HG02571 (cell line): ENCODE measurements around the gene ADPRH.
"Not testable (repeated sequence)": the region's sequence is repeated elsewhere in the genome, so short reads cannot be mapped to it uniquely, and the experiment has no call there.

Source experiments
- ATAC-seq: cut with Tn5 transposase; IDR thresholded peaks from one replicate; pipeline ENCODE4 v1.9.1; 2021; ENCODE audit warnings: mild to moderate bottlenecking, moderate library complexity; ENCODE audit not compliant: unreplicated experiment

ADPRH gene

DNA sequence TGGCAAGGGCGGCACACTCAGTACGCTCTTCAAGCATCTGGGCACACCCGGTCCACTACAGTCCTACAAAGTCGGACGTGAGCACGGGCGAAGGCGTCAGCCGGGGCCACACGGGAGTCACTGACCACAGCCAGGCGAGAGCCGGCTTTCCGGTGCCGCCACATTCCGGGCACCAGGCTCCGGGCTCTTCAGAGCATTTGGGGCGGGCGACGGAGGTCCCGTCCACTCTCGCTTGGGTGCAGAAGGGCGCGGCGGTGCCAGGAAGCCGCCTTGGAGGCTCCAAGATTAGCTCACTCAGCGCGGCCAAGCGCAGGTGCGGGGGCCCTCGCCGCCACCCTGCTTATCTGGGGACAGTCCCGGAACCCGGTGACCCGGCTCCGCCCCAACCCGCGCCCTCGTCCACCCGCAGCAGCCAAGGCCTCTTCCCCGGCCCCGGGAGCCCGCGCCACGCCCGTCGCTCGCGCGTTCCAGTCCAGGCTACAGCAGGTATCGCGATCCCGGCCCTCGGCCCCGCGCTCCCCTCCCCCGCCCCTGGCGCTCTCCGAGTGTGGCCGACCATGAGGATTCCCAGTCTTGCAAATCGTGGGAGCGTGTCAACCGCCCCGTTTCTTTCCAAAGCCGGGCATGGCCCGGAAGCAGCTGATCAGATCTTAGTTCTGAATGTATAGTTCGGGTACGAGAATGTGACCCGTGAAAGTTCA is at the start of gene ADPRH:
ADPRH (plus strand) TSS at position 127 of the 701 bp plus-strand sequence. CDS start 2,678 bp downstream, outside the sequence.
- peak; percentile 66 for ATAC-seq

DNA sequence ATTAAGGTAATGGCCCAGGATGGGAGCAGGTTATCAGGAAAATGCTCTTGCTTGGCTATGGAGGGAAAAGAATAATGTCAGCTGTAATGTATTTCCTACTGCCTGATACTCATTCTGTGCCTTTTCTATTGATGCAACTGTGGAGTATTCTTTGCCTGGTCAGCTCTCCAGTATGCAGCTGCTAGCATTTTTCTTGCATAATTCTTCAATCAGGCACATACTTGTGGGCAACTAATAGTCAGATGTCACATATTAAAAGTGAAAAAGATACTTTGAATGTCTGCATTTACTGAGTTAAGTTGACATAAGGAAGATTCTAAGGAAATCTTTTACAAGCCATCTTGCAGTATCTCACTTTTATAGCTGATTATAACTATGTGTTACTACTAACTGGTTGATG is 49.4 kb upstream of the ADPRH start:
- no peak for ATAC-seq

DNA sequence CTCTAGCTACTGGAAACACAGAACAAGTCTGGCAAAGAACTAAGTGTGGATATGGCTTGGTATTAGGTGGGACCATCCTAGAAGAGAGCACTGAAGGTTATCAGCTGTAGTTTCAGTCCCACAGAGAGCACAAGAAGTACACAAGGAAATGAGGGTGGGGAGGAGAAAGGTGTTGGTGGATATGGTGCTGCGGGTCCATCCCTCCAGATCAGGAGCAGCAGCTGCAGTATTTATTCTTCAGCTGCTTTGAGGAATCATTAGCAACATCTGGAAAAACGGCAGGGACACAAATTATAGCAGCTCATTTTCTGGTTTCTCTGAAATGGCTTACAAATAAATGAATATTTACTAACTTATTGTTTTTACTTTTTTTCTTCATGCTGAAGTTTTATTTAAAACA is 48.8 kb upstream of the ADPRH start:
- ATAC-seq: no peak

DNA sequence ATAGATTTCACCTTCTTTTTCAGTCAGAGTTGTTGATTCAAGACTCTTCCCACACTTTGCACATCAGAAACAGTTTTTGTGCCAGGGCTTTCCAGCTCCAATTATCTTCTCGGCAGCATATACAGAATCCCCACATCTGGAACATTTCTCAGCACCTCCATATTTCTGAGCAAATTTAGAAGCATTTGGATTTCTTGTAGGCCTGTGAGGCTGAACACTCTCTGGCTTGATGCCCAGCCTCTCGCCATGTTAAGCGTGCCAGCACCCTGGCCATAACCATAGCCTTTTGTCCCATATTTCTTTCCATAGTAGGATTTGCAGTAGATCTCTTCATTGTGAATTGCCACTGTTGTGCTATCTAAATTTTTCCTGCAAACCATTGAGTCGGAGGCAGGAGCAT is 48.1 kb upstream of the ADPRH start:
- ATAC-seq: no peak

DNA sequence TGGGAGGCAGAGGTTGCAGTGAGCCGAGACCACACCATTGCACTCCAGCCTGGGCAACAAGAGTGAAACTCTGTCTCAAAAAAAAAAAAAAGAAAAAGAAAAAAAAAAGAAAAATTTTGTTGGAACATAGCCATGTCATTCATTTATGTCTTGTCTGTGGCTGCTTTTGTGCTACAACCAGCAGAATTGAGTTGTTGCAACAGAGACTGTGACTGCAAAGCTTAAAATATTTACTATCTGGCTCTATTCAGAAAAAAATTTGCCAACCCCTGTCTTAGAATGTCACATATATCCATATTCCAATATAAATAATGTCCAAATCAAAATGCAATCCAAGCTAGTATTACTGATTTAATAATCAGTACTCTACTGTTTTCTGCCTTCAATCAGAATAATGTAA is 45.0 kb upstream of the ADPRH start:
- no peak for ATAC-seq

DNA sequence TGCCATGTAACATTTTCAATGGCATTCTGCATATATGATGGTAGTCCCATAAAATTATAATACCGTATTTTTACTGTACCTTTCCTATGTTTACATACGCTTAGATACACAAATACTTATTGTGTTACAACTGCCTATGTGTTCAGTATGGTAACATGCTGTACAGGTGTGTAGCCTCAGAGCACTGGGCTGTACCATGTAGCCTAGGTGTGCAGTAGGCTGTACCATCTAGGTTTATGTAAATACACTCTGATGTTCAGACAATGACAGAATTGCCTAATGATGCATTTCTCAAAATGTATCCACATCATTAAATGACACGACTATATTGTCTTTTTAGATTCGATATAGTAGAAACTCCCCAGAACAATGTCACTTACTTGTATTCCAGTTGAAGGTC is 42.5 kb upstream of the ADPRH start:
- ATAC-seq: no peak

DNA sequence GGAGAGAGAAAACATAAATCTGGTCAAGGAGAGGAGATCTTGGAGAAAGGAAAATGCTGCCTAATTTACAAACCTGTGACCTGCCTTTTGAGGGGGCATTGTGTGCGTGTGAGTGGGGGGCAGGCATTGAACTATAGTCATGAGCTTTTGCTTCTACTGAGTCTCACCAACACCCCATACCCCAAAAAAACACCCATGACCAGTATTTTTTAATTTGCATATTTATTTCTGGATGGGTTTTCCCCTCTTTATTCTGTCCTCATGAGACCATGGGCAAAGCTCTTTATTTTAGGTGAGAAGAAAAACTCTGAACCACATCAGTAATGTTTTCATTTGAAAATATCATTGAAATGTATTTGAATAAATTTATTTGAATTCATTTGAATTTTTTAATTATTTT is 40.5 kb upstream of the ADPRH start:
- no peak for ATAC-seq

DNA sequence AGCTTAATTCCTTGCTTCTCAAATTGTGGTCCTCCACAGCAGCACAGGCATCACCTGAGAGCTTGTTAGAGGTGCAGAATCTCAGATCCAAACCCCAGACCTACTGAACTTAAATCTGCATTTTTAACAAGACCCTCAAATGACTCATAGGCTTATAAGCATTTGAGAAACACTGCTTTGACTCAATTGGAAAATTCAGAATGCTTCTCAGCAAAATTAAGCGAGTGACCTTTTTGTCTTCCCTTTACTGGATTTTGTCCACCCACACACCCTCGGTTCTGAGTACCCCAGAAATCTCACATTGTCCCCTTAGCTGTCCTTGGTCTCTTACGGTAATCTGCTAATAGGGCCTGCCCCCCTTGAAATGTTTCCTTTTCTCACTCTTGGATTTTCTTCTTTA is 37.7 kb upstream of the ADPRH start:
- ATAC-seq: no peak

DNA sequence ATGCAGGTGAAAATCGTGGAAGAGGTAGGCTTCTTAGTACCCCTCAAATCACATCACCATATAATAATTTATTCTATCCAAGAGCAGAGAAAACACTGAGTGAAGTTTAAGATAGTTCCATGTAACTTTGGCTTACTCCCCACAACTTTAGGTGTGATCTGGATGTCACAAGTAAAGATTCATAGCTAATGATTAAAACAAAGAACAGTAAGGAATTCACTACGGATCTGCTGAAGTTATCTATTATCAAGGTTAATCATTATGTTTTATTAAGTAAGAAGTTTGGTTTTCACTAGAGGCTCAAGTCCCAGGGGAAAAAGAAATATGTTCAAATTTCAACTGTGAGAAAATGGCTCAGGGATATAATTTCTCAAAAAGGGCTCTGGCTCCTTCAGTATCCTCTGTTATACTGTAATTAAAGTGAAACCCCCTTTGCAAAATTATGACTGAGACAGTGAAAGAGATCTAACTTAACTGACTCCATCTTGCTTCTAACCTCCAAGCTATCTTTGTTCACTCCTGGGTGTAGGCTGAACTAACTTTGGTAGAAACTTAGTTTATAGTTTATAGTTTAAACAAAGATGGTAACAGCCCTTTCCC is 37.0 kb upstream of the ADPRH start:
- ATAC-seq: no peak

DNA sequence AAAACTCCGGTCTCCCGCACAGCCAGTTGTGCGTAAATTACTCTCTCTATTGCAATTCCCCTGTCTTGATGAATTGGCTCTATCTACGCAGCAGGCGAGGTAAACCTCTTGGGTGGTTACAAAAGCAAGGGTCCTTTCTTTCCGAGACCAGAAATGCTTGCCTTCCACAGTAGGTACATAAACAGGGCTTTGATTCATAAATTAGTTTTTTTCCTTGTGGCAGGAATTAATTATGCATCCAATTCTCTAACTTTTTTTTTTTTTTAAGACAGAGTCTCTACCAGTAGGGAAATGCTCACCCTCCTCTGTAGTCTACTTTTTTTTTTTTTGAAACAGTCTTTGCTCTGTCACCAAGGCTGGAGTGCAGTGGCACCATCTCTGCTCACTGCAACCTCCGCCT is 36.1 kb upstream of the ADPRH start:
- no peak for ATAC-seq

DNA sequence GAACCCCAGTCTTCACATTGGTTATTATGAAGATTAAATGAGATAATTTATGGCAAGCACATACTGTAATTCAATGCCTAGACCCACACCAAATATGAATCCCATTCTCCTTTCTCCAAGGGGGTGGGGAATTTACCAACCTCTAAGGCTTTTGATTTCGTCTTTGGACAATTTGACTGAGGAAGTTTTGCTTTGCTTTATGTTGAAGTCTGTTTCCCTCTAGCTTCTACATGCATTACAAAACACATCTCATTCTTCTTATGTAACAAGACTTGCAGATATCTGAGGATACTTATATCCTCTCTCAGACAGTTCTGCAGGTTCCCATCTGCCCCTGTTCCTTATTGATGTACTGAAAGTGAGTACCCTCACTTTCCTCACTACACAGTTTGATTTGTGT is 32.1 kb upstream of the ADPRH start:
- no peak for ATAC-seq

DNA sequence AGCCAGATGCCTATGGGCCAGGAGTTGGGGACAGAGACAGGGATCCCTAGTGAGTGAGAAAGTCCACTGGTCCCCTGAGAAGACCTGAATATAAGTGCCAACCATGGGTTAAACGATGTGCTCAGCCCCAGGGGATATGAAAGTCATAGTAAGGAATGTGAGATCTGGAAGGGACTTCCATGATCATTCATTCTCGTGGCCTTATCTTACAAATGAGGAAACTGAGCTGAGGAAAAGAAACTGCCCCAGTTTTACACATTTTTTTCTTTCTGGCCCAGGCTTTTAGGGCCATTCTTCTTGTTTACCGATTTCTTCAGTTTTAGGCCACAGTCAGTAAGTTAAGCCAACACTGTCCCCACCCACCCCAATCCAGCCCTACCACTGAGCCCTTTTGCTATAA is 31.0 kb upstream of the ADPRH start:
- ATAC-seq: no peak

DNA sequence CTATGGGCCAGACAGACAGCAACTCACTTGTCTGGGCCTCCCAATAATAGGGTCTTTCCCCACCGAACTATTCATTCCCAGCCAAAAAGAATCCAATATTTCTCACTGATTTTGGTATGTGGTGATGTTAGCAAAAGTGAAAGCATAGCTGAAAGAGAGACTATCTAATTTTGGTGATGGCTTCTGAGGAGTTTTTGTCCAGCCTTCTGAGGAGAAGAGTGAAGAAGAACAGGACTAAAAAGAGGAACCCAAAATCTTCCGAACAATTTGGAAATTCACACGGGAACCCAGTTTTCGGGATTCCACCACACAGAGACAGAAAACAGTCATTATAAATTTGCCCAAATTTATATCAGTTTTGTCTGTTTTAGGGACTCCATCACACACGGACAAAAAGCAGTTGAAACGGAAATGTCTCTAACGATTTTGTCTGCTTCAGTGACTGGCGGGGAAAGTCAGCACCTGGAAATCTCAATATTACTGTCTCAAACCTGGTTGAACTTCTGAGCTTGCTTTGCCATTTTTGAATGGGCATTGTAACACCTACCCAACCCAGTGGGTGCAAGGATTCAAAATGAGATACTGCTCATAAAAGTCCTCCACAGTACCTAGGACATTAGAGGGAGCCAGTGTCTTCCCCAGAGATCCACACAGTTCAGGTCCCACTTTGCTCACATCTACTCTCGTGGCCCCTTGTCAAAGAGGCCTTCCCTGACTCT is 28.9 kb upstream of the ADPRH start:
- ATAC-seq: no peak

DNA sequence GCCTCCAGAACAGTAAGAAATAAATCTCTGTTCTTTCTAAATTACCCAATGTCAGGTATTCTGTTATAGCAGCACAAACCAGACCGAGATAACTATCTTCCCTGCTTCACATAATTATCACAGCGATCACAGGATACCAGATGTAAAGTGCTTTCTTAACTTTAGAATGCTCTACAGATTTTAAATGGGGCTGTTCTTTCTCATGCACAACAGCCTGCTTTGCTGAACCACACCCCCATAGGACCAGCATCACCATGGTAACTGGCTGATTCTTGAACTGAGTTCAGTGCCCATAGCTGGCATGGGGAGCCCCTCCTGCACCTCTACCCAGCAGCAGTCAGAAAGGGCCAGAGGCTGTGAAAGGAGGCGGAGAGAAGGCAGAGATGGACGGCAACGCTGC is 27.7 kb upstream of the ADPRH start:
- no peak for ATAC-seq

DNA sequence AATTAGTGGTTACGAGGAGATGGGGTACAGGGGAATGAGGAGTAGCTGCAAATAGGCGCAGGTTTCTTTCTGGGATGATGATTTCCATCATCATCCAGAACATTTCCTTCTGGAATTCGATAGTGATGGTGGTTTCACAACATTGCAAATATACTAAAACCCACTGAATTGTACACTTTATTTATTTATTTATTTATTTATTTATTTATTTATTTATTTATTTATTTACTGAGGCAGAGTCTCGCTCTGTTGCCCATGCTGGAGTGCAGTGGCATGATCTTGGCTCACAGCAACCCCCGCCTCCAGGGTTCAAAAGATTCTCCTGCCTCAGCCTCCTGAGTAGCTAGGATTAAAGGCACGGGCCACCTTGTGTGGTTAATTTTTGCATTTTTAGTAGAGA is 26.4 kb upstream of the ADPRH start:
- not testable (repeated sequence) for ATAC-seq

DNA sequence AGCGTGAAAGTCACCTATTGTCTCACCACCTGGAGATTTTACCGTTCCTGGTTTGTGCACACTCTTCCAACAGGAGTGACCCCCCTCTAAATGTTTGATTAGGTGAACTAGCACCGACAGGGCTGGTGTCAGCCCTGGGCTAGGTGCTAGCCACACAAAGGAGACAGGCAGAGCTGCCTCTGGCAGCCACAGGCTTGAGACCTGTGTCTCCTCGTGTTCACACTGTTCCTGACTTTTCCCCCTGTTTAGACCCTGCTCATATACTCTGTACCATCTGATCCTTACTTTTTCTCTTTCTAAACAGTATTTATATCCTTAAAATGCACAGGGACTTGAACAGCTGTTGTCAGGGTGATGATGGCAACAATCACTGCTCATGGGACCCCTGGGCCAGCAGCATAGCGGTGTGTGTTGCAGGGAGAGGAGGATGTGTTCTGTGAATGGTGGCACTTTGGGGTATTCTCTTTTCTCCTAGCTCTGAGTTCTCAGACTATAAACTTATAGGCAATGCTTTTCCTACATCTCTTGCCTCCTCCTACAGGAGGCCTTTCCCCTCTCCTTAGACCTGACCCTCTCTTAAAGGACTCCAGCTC is 25.4 kb upstream of the ADPRH start:
- no peak for ATAC-seq

DNA sequence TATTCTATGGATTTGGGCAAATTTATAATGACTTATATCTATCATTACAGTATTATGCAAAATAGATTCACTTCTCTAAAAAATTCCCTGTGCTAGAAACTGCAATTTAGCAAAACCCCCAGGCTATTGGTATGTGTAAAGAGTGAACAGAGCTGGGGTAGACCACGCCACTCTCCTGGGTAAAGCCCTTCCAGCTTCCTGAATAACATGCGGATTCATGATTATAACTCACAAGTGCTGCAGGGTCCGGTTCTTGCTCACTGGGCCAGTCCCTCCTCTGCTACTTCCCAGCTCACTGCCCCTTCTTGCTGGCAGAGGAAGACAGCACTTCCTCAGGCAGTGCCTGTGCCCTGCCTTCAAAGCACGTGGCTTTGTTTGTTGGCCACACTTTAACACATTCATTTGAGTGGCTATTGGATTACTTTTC is 24.0 kb upstream of the ADPRH start:
- ATAC-seq: no peak

DNA sequence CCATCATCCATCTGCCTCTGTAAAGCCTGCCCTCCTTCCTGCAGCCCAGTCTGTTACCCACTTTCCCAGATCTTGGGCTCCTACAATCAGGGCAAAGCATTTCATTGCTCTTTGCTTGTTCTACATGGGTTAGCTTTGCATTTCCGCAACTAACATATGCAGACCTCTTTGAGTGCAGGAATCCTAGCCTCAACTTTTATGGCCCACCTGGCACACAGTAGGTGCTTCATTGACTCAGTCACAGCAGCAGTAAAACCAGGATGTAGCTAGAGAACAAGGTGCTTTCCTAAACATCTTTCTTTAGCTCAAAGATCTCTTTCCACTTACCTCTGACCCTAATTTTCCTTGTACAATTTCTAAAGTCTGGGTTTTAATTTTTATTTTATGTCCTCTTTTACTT is 23.4 kb upstream of the ADPRH start:
- ATAC-seq: no peak

DNA sequence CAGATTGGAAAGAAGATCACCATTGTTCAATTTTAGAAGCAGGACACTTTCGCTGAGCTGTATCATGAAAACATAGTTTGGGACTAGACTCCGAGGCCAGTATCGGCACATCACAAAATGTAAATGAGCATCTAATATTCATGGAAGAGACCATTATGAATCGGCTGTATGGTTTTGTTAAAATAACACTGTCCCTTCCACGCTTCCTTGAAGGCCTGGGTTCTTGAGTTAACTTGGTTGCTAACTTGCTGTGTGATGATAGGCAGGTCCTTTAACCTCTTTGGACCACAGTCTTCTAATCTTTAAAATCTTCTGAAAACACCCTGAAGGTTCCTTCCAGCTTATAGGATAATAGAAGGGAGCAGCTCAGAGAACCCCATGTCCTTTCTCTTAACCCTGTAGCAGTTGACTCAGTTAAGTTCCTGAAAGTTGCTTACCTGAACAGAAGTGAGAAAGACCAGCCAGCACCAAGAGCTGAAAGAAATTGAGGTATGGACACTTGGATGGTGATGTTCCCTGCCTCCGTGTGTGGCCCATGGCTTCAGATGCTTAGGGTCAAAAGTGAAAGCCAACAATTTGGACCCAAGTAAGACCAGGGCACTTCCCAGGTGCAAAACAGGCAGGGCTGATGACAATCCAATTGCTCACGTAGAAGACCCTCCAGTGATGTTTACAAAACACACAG is 22.0 kb upstream of the ADPRH start:
- no peak for ATAC-seq

DNA sequence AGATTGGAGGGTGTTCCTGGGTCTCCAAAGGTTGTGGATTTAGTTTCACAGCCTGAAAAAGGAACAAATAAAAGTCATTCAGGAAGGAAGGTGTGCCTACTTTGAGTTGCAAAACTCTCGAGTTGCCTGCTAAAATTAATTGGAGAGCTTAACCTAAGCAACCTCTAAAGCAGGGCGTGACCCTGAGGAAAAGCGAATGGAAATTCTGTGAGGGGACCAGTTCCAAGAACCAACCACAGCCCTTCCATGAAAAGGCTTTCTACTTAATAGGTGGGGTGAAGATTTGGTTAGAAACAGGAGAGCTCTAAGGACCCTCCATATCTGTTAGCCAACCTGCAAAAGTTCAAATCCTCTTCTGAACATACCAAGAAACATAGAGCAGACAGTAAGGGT is 21.4 kb upstream of the ADPRH start:
- ATAC-seq: no peak

DNA sequence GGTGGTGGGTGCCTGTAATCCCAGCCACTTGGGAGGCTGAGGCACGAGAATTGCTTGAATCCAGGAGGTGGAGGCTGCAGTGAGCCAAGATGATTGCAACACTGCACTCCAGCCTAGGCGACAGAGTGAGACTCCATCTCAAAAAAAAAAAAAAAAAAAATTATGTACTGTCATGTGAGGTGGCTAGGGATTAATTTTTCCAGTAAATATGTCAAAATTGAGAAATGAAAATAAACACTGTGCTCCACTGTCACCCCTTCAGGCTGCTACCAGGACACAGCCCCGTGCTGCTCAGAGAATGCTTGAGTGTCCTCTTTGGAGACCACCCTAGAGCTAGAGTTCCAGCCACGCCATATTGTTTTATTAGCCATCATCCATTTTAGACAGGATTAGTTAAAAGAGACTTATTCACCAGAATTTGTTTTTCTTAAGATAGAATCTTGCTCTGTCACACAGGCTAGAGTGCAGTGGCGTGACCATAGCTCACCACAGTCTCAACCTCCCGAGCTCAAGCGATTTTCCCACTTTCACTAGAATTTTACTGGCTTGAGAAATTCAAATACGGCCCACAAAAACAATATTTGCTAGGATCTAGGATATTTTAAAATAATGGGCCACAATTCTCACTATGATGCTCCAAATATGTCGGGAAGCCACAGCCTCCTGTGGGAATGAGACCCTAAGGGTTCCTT is 20.5 kb upstream of the ADPRH start:
- ATAC-seq: no peak
